HG03097 (cell line): ENCODE data around the gene CASK.

Experiments used
- ATAC-seq: cut with Tn5 transposase; IDR thresholded peaks from one replicate; pipeline ENCODE4 v1.9.1; 2021; ENCODE audit not compliant: unreplicated experiment, low FRiP score

Gene CASK

GRCh38 chrX:41917517-41917916, 5.8 kb downstream of the CASK start:
- no peak for ATAC-seq

GRCh38 chrX:41913476-41913875, 9.9 kb downstream of the CASK start:
- no peak for ATAC-seq

- ATAC-seq = no peak
Measured at GRCh38 chrX:41912923-41913322, 10.4 kb downstream of the CASK start.

- ATAC-seq = no peak
Measured at GRCh38 chrX:41909068-41909467, 14.3 kb downstream of the CASK start.

GRCh38 chrX:41906515-41907187, 16.7 kb downstream of the CASK start:
- no peak for ATAC-seq

GRCh38 chrX:41903544-41903943, 19.8 kb downstream of the CASK start:
- no peak for ATAC-seq

GRCh38 chrX:41900321-41900720, 23.0 kb downstream of the CASK start:
- no peak for ATAC-seq

GRCh38 chrX:41895826-41896225, 27.5 kb downstream of the CASK start:
- ATAC-seq = no peak

- no peak for ATAC-seq
Measured at GRCh38 chrX:41890026-41890423, 33.3 kb downstream of the CASK start.

- ATAC-seq = no peak
Measured at GRCh38 chrX:41889317-41890025, 33.9 kb downstream of the CASK start.

- no peak for ATAC-seq
Measured at GRCh38 chrX:41887691-41888090, 35.7 kb downstream of the CASK start.

- ATAC-seq = no peak
Measured at GRCh38 chrX:41885724-41886123, 37.6 kb downstream of the CASK start.

GRCh38 chrX:41881166-41881565, 42.2 kb downstream of the CASK start:
- no peak for ATAC-seq

- no peak for ATAC-seq
Measured at GRCh38 chrX:41877167-41877566, 46.2 kb downstream of the CASK start.

- ATAC-seq = no peak
Measured at GRCh38 chrX:41875142-41875541, 48.2 kb downstream of the CASK start.

- ATAC-seq = no peak
Measured at GRCh38 chrX:41870719-41871151, 52.6 kb downstream of the CASK start.

GRCh38 chrX:41868392-41868977, 54.9 kb downstream of the CASK start:
- ATAC-seq = no peak

GRCh38 chrX:41863343-41864203, 59.8 kb downstream of the CASK start:
- ATAC-seq = no peak

- no peak for ATAC-seq
Measured at GRCh38 chrX:41862562-41863184, 60.7 kb downstream of the CASK start.

GRCh38 chrX:41858161-41858775, 65.1 kb downstream of the CASK start:
- no peak for ATAC-seq
